BE2C (cell line): ENCODE data around the gene MKKS.
"Not testable (repeated sequence)": the region's sequence is repeated elsewhere in the genome, so short reads cannot be mapped to it uniquely, and the experiment has no call there.

Experiments used
- DNase-seq: peaks from one replicate; pipeline ENCODE4 v3.0.0-alpha.2; 2020
- H3K27me3 ChIP-seq: fragments of 250-450 bp; sonication (Bioruptor Pico); 2 replicates; pipeline ENCODE4 v1.5.1; 2020; ENCODE audit warnings: mild to moderate bottlenecking
- H3K36me3 ChIP-seq: fragments of 250-450 bp; sonication (Bioruptor Pico); 2 replicates; pipeline ENCODE4 v1.5.1; 2020; ENCODE audit warnings: mild to moderate bottlenecking
- H3K4me1 ChIP-seq: fragments of 250-450 bp; sonication (Bioruptor Pico); 2 replicates; pipeline ENCODE4 v1.5.1; 2020
- H3K4me3 ChIP-seq: 2 replicates; pipeline ENCODE4 v1.5.1; 2011; ENCODE audit warnings: low read depth, low read length
- H3K9me3 ChIP-seq: fragments of 250-450 bp; sonication (Bioruptor Pico); 2 replicates; pipeline ENCODE4 v1.5.1; 2020
- CTCF ChIP-seq: IDR thresholded peaks from 2 replicates; pipeline ENCODE4 v1.5.1; 2012; ENCODE audit warnings: mild to moderate bottlenecking, low read depth, low read length

Gene MKKS

DNA sequence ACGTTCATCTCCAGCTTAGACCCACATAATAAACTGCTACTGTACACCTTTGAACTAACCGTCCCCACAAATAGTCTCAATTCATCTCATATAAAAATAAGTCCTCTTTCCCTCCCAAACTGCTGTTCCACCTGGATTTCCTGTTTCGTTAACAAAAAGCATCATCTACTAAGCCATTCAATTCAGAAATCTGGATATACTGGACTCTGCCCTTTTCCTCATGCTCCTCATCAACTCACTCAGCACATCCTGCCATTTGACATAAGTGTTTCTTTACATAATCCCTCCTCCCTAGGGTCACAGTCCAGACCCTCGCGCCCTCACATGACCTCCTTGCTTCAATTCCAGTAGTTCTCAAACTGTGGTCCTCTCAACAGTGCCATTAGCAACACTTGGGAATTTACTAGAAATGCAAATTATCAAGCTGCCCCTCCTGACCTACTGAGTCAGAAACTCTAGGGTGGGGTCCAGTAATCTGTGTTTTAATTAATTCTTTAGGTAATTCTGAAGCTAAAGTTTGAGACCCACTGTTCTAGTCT lies 4.5 kb downstream of the MKKS start:
- Histone ChIP-seq H3K9me3 (no peaks in the 10 kb centered on the region), H3K4me1 (no peaks in the 10 kb centered on the region), H3K27me3 (no peaks in the 10 kb centered on the region), H3K4me3 (no peak overlapping the region), H3K36me3 (peaks cover 12% of the 10 kb centered on the region)
- TF ChIP-seq CTCF, result no peak
- DNase-seq, result no peak

DNA sequence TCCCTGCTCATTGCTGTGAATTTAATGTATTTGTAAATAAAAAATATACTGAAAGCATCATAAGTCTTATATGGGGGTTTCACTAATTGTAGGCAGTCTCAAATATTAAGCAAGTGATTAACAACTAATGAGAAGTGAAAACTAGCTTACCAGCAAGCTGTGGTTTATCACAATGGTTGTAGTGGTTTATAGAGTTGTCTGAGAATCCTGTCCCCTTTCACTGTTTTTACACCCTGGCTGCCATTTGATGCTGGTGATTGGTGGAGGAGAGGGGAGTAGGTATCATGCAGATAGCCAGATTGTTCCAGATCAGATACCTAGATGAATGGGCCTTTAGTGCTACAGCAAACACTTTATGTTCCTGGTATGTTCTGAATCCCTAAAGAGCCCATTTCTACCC lies 6.0 kb downstream of the MKKS start:
- no peak for DNase-seq
- no peak for TF ChIP-seq CTCF
- no peaks in the 10 kb centered on the region for H3K4me1 ChIP-seq
- no peaks in the 10 kb centered on the region for H3K27me3 ChIP-seq
- no peaks in the 10 kb centered on the region for H3K9me3 ChIP-seq
- peaks cover 12% of the 10 kb centered on the region for H3K36me3 ChIP-seq
- no peak overlapping the region for H3K4me3 ChIP-seq

- Histone ChIP-seq H3K9me3 (no peaks in the 10 kb centered on the region), H3K4me1 (no peaks in the 10 kb centered on the region), H3K27me3 (no peaks in the 10 kb centered on the region), H3K4me3 (no peak overlapping the region), H3K36me3 (peaks cover 12% of the 10 kb centered on the region)
- DNase-seq, result peak; percentile 62
- TF ChIP-seq CTCF, result peak; percentile 90
Measured at GRCh38 chr20:10427060-10427692, 6.8 kb downstream of the MKKS start.

- no peak for TF ChIP-seq CTCF
- H3K4me3 ChIP-seq, result no peak overlapping the region
- DNase-seq, result no peak
- peaks cover 19% of the 10 kb centered on the region for H3K36me3 ChIP-seq
- H3K4me1 ChIP-seq, result no peaks in the 10 kb centered on the region
- H3K27me3 ChIP-seq, result no peaks in the 10 kb centered on the region
- H3K9me3 ChIP-seq, result no peaks in the 10 kb centered on the region
Measured at GRCh38 chr20:10423735-10424134, 10.3 kb downstream of the MKKS start.

DNA sequence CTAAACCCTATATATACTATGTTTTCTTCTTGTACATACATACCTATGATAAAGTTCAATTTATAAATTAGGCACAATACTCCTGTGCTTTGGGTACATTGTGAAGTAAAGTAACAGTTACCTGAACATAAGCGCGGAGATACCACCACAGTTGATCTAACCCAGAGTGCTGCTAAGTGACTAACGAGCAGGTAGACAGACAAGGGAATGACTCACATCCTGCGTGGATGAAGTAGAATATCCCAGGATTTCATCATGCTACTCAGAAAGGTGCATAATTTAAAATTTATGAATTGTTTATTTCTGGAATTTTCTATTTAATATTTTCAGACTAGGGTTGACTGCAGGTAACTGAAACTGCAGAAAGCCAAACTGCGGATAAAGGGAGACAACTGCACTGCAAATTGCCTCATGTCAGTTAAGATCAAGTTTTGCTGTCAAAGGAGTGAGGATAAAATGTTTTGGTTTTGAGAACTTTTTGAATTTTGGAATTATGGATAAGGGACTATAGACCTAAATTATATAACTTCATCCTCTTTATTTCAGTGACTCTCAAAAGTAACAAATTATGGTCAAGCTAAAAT lies 14.4 kb downstream of the MKKS start:
- no peak for TF ChIP-seq CTCF
- DNase-seq, result no peak
- H3K36me3 ChIP-seq, result peaks cover 16% of the 10 kb centered on the region

GRCh38 chr20:10417218-10417617 lies 16.8 kb downstream of the MKKS start:
- H3K27me3 ChIP-seq, H3K9me3 ChIP-seq, H3K4me1 ChIP-seq, H3K4me3 ChIP-seq, DNase-seq: not testable (repeated sequence)
- peaks cover 22% of the 10 kb centered on the region for H3K36me3 ChIP-seq

More for the DNA sequence above, 14.4 kb downstream of the MKKS start:
- no peaks in the 10 kb centered on the region for H3K27me3 ChIP-seq
- H3K4me3 ChIP-seq, result no peak overlapping the region
- no peaks in the 10 kb centered on the region for H3K9me3 ChIP-seq
- H3K4me1 ChIP-seq, result no peaks in the 10 kb centered on the region
